LNCAP (cell line): ENCODE measurements around the gene GNAQ.

ENCODE experiments used
- CTCF ChIP-seq: fragments of 450-650 bp; IDR thresholded peaks from 2 replicates; pipeline ENCODE4 v1.5.1; 2017; ENCODE audit warnings: mild to moderate bottlenecking

The GNAQ gene

GRCh38 chr9:77865385-77866047 lies 166.1 kb downstream of the GNAQ start:
- no peak for TF ChIP-seq CTCF

GRCh38 chr9:77864211-77864889 lies 167.3 kb downstream of the GNAQ start:
- TF ChIP-seq CTCF, result no peak

- no peak for TF ChIP-seq CTCF
Observed at GRCh38 chr9:77857513-77858259, 173.9 kb downstream of the GNAQ start.

GRCh38 chr9:77856615-77857014 lies 175.0 kb downstream of the GNAQ start:
- no peak for TF ChIP-seq CTCF

GRCh38 chr9:77854916-77855311 lies 176.7 kb downstream of the GNAQ start:
- no peak for TF ChIP-seq CTCF

- no peak for TF ChIP-seq CTCF
Observed at GRCh38 chr9:77854258-77854915, 177.2 kb downstream of the GNAQ start.

- TF ChIP-seq CTCF, result no peak
Observed at GRCh38 chr9:77853716-77854115, 177.9 kb downstream of the GNAQ start.
